ENCODE measurements around the gene CCNY.

Gene CCNY

DNA sequence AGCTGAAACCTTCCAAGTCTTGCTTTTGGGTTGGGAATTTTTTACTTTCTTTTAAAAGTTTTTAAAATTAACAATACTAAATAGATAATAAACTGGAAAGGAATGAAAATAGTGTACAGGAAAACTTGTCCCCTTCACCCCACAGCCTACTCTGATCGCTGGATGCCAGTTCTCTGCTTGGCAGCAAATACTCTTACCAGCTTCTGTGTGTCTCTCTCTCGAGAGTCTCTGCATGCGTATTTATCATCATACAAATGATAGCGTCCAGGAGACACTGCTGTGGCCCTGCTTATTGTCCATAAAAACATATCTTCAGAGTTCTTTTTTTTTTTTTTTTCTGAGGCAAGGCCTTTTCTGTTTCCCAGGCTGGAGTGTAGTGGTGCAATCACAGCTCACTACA, 101.5 kb downstream of the CCNY start:
- Histone ChIP-seq H2BK120ac (ENCODE audit: low read depth, low read length) (no peak overlapping the region), H2AK5ac (ENCODE audit: low read length, severe bottlenecking) (no peak overlapping the region), H3K4me1 (ENCODE audit: control insufficient read depth, insufficient read depth, low read depth, low read length) (peaks cover 6% of the 10 kb centered on the region), H2BK12ac (ENCODE audit: low read length in 2 of 2) (no peak overlapping the region), H3K23ac (ENCODE audit: low read length in 2 of 2) (no peak overlapping the region), H4K91ac (ENCODE audit: low read length) (no peak overlapping the region), H3K27me3 (ENCODE audit: control insufficient read depth in 1 of 2, insufficient read depth in 1 of 2, low read length in 2 of 2) (no peaks in the 10 kb centered on the region), H3K4ac (ENCODE audit: low read depth in 1 of 2, low read length in 2 of 2) (no peak overlapping the region), H3K27ac (ENCODE audit: low read length, poor library complexity, severe bottlenecking) (no peak overlapping the region), H3K14ac (ENCODE audit: low read length in 2 of 2) (no peak overlapping the region), H2BK5ac (ENCODE audit: low read depth, low read length, poor library complexity, severe bottlenecking) (no peak overlapping the region), H3K9ac (ENCODE audit: low read length) (no peak overlapping the region), H3K18ac (ENCODE audit: low read depth in 1 of 2, low read length in 2 of 2) (no peak overlapping the region), H3K4me2 (ENCODE audit: low read length, poor library complexity, severe bottlenecking) (no peak overlapping the region), H3K9me3 (ENCODE audit: control insufficient read depth, low read length) (peaks cover 5% of the 10 kb centered on the region), H3K36me3 (ENCODE audit: control insufficient read depth in 1 of 2, insufficient read depth in 2 of 2, low read depth in 1 of 2, low read length in 2 of 2) (no peaks in the 10 kb centered on the region), H3K4me3 (ENCODE audit: insufficient read depth in 1 of 2, low read depth in 1 of 2, low read length in 2 of 2) (no peak overlapping the region), H2BK15ac (ENCODE audit: low read depth, poor library complexity, severe bottlenecking) (no peak overlapping the region), H3K79me1 (replicated peaks; ENCODE audit: low read length, poor library complexity, severe bottlenecking) (peaks cover 29% of the 10 kb centered on the region), H2AFZ (ENCODE audit: low read depth, low read length) (no peak overlapping the region), H4K8ac (ENCODE audit: low read length) (no peak overlapping the region)
- 82% methylated on average over 4 of the region's 4 CpGs for WGBS
- DNase-seq: no peak

DNA sequence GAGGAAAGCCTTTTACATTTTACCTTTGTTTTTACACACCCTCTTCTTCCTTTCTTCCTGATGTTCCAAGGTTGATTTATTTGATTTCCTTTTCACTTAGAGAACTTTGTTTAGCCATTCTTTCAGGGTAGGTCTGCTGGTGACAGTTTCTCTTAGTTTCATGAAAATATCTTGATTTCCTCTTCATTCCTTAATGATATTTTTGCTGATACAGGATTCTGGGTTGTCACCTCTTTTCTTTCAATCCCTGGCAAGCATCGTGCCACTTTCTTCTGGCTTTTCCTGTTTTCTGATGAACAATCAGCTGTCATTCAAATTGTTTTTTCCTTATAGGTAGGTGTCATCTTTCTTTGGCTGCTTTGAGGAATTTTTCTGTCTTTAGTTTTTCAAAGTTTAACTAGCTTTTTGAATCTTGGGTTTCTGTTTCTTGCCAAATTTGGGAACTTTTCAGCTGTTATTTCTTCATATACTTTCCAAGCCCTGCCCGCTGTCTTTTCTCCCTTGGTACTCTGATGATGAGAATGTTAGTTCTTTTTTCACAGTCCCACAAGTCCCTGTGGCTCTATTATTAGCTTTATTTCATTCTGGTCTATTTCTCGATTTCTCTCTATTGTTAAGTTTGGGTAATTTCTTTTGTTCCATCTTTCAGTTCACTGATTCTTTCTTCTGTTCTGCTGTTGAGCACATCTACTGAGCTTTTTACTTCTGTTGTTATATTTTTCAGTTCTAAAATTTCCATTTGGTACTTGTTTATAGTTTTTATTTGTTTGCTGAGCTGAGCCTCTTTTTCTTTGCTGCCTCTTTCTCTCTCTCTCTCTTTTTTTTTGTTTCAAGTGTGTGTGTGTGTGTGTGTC, 102.6 kb downstream of the CCNY start:
- Histone ChIP-seq H2AK5ac (ENCODE audit: low read length, severe bottlenecking) (no peak overlapping the region), H4K8ac (ENCODE audit: low read length) (no peak overlapping the region), H3K4me1 (ENCODE audit: control insufficient read depth, insufficient read depth, low read depth, low read length) (peaks cover 4% of the 10 kb centered on the region), H3K79me1 (replicated peaks; ENCODE audit: low read length, poor library complexity, severe bottlenecking) (peaks cover 33% of the 10 kb centered on the region), H2AFZ (ENCODE audit: low read depth, low read length) (no peak overlapping the region), H3K14ac (ENCODE audit: low read length in 2 of 2) (no peak overlapping the region), H4K91ac (ENCODE audit: low read length) (no peak overlapping the region), H3K18ac (ENCODE audit: low read depth in 1 of 2, low read length in 2 of 2) (no peak overlapping the region), H2BK5ac (ENCODE audit: low read depth, low read length, poor library complexity, severe bottlenecking) (no peak overlapping the region), H3K27me3 (ENCODE audit: control insufficient read depth in 1 of 2, insufficient read depth in 1 of 2, low read length in 2 of 2) (no peaks in the 10 kb centered on the region), H2BK12ac (ENCODE audit: low read length in 2 of 2) (no peak overlapping the region), H3K4me3 (ENCODE audit: insufficient read depth in 1 of 2, low read depth in 1 of 2, low read length in 2 of 2) (no peak overlapping the region), H3K9ac (ENCODE audit: low read length) (no peak overlapping the region), H3K9me3 (ENCODE audit: control insufficient read depth, low read length) (peaks cover 13% of the 10 kb centered on the region), H2BK120ac (ENCODE audit: low read depth, low read length) (no peak overlapping the region), H3K23ac (ENCODE audit: low read length in 2 of 2) (no peak overlapping the region), H3K4me2 (ENCODE audit: low read length, poor library complexity, severe bottlenecking) (no peak overlapping the region), H3K27ac (ENCODE audit: low read length, poor library complexity, severe bottlenecking) (no peak overlapping the region), H3K36me3 (ENCODE audit: control insufficient read depth in 1 of 2, insufficient read depth in 2 of 2, low read depth in 1 of 2, low read length in 2 of 2) (no peaks in the 10 kb centered on the region), H2BK15ac (ENCODE audit: low read depth, poor library complexity, severe bottlenecking) (no peak overlapping the region), H3K4ac (ENCODE audit: low read depth in 1 of 2, low read length in 2 of 2) (no peak overlapping the region)
- no CpG with 5 or more reads among the region's 3 CpGs for WGBS
- DNase-seq: no peak

DNA sequence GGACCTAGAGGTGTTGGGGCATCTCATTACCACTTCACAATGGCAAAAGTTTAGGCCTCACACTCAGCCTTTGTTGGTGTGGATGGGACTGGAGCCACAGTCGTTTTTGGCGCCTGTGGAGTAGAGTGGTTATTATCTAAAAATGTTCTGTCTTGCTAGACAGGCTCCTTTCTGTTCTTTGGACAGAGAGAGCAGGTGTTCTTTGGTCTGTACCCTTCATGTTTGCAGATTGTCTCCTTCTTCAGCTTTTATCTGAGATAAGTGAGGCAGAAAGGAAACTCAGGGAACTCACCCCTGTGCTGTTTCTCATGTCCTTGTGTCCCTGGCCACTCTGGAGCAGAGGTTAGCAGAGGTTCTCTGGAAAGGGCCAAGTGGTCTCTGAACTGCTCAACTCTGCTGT, 103.7 kb downstream of the CCNY start:
- no peak overlapping the region for H3K27ac ChIP-seq (ENCODE audit: low read length, poor library complexity, severe bottlenecking)
- no peak overlapping the region for H2BK5ac ChIP-seq (ENCODE audit: low read depth, low read length, poor library complexity, severe bottlenecking)
- H3K4me2 ChIP-seq (ENCODE audit: low read length, poor library complexity, severe bottlenecking): no peak overlapping the region
- no peak overlapping the region for H2BK15ac ChIP-seq (ENCODE audit: low read depth, poor library complexity, severe bottlenecking)
- no peak overlapping the region for H2AFZ ChIP-seq (ENCODE audit: low read depth, low read length)
- no peak overlapping the region for H3K9ac ChIP-seq (ENCODE audit: low read length)
- no peak overlapping the region for H3K14ac ChIP-seq (ENCODE audit: low read length in 2 of 2)
- H3K36me3 ChIP-seq (ENCODE audit: control insufficient read depth in 1 of 2, insufficient read depth in 2 of 2, low read depth in 1 of 2, low read length in 2 of 2): no peaks in the 10 kb centered on the region
- peaks cover 23% of the 10 kb centered on the region for H3K9me3 ChIP-seq (ENCODE audit: control insufficient read depth, low read length)
- H3K27me3 ChIP-seq (ENCODE audit: control insufficient read depth in 1 of 2, insufficient read depth in 1 of 2, low read length in 2 of 2): no peaks in the 10 kb centered on the region
- no peak overlapping the region for H3K4ac ChIP-seq (ENCODE audit: low read depth in 1 of 2, low read length in 2 of 2)
- no peak overlapping the region for H4K8ac ChIP-seq (ENCODE audit: low read length)
- H3K4me1 ChIP-seq (ENCODE audit: control insufficient read depth, insufficient read depth, low read depth, low read length): no peaks in the 10 kb centered on the region
- H4K91ac ChIP-seq (ENCODE audit: low read length): no peak overlapping the region
- no peak overlapping the region for H2BK120ac ChIP-seq (ENCODE audit: low read depth, low read length)
- 95% methylated on average over 2 of the region's 2 CpGs for WGBS
- H3K4me3 ChIP-seq (ENCODE audit: insufficient read depth in 1 of 2, low read depth in 1 of 2, low read length in 2 of 2): no peak overlapping the region
- DNase-seq: no peak
- H3K23ac ChIP-seq (ENCODE audit: low read length in 2 of 2): no peak overlapping the region
- H2AK5ac ChIP-seq (ENCODE audit: low read length, severe bottlenecking): no peak overlapping the region
- no peak overlapping the region for H2BK12ac ChIP-seq (ENCODE audit: low read length in 2 of 2)
- H3K79me1 ChIP-seq (replicated peaks; ENCODE audit: low read length, poor library complexity, severe bottlenecking): peaks cover 39% of the 10 kb centered on the region
- no peak overlapping the region for H3K18ac ChIP-seq (ENCODE audit: low read depth in 1 of 2, low read length in 2 of 2)

DNA sequence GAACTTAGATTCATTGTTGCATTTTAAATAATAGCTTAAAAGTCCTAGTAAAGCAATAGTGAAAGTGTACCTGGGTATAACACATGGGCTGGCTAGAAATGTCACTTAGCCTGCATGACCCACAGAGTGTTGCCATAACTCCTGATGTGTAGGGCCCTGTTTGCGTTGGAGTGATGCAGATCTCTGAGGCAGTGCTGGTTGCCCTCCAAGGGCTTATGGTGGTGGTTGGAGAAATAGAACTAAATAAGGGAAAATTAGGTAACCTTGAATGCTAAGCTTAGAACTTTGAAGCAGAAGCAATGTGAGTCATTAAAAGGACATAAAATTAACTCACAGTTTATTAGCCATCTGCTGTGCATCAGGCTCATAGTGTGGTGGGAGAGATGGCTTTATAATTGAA, 105.7 kb downstream of the CCNY start:
- Histone ChIP-seq H4K8ac (ENCODE audit: low read length) (no peak overlapping the region), H3K27me3 (ENCODE audit: control insufficient read depth in 1 of 2, insufficient read depth in 1 of 2, low read length in 2 of 2) (no peaks in the 10 kb centered on the region), H2AK5ac (ENCODE audit: low read length, severe bottlenecking) (no peak overlapping the region), H3K36me3 (ENCODE audit: control insufficient read depth in 1 of 2, insufficient read depth in 2 of 2, low read depth in 1 of 2, low read length in 2 of 2) (no peaks in the 10 kb centered on the region), H2BK12ac (ENCODE audit: low read length in 2 of 2) (no peak overlapping the region), H3K4me2 (ENCODE audit: low read length, poor library complexity, severe bottlenecking) (no peak overlapping the region), H3K9me3 (ENCODE audit: control insufficient read depth, low read length) (peaks cover 29% of the 10 kb centered on the region), H2AFZ (ENCODE audit: low read depth, low read length) (no peak overlapping the region), H4K91ac (ENCODE audit: low read length) (no peak overlapping the region), H3K4ac (ENCODE audit: low read depth in 1 of 2, low read length in 2 of 2) (no peak overlapping the region), H3K79me1 (replicated peaks; ENCODE audit: low read length, poor library complexity, severe bottlenecking) (peaks cover 32% of the 10 kb centered on the region), H3K9ac (ENCODE audit: low read length) (no peak overlapping the region), H2BK120ac (ENCODE audit: low read depth, low read length) (no peak overlapping the region), H2BK5ac (ENCODE audit: low read depth, low read length, poor library complexity, severe bottlenecking) (no peak overlapping the region), H3K23ac (ENCODE audit: low read length in 2 of 2) (no peak overlapping the region), H3K27ac (ENCODE audit: low read length, poor library complexity, severe bottlenecking) (no peak overlapping the region), H2BK15ac (ENCODE audit: low read depth, poor library complexity, severe bottlenecking) (no peak overlapping the region), H3K4me3 (ENCODE audit: insufficient read depth in 1 of 2, low read depth in 1 of 2, low read length in 2 of 2) (no peak overlapping the region), H3K4me1 (ENCODE audit: control insufficient read depth, insufficient read depth, low read depth, low read length) (no peaks in the 10 kb centered on the region), H3K14ac (ENCODE audit: low read length in 2 of 2) (no peak overlapping the region), H3K18ac (ENCODE audit: low read depth in 1 of 2, low read length in 2 of 2) (no peak overlapping the region)
- peak; percentile 17 for DNase-seq
- 97% methylated on average over 1 of the region's 1 CpG for WGBS
